WTC11 (cell line): ENCODE data around the gene TRIM40. TPM values are rescaled to one million over a fixed set of nuclear protein-coding genes. Genes with fewer than 3 reads are reported as not detected.

Experiments used
- ATAC-seq: fragments of 200-7000 bp; cut with Tn5 transposase; 2 replicates; pipeline ENCODE4 v1.10.0; 2021; ENCODE audit warnings: mild to moderate bottlenecking, moderate library complexity
- CTCF ChIA-PET: fragments of 300-600 bp; sonication (Branson Sonifier 250); formaldehyde crosslinking; loops from one replicate; lab custom pipeline; 2021; ENCODE audit warnings: antibody characterized with exemption; lab: Charles Lee
- POLR2A ChIA-PET: fragments of 350-600 bp; sonication (Branson Sonifier 250); formaldehyde crosslinking; loops from one replicate; lab custom pipeline; 2021; ENCODE audit warnings: antibody characterized with exemption; lab: Charles Lee
- DNase-seq: peaks from one replicate; pipeline ENCODE4 v3.0.0; 2021; ENCODE audit warnings: low spot score
- H3K27ac Mint-ChIP-seq: 2 replicates; pipeline ENCODE4 v1.8.0; 2021; ENCODE audit warnings: mixed read lengths
- H3K27me3 Mint-ChIP-seq: 2 replicates; pipeline ENCODE4 v1.8.0; 2021; ENCODE audit warnings: low read depth, mild to moderate bottlenecking, moderate library complexity, mixed read lengths
- H3K36me3 Mint-ChIP-seq: 2 replicates; pipeline ENCODE4 v1.8.0; 2021; ENCODE audit warnings: mixed read lengths
- H3K4me1 Mint-ChIP-seq: 2 replicates; pipeline ENCODE4 v1.8.0; 2022; ENCODE audit warnings: mixed read lengths
- H3K4me3 Mint-ChIP-seq: 2 replicates; pipeline ENCODE4 v1.8.0; 2021; ENCODE audit warnings: mild to moderate bottlenecking, moderate library complexity, mixed read lengths
- H3K9me3 Mint-ChIP-seq: 2 replicates; pipeline ENCODE4 v1.8.0; 2021; ENCODE audit warnings: mixed read lengths
- AR ChIP-seq: fragments of 250-450 bp; sonication (Bioruptor Pico); IDR thresholded peaks from 2 replicates; pipeline ENCODE4 v1.9.0; 2021; ENCODE audit warnings: mild to moderate bottlenecking
- CBFB ChIP-seq: sonication (generic); formaldehyde crosslinking; IDR thresholded peaks from 2 replicates; pipeline ENCODE4 v1.8.1; 2022; ENCODE audit warnings: mild to moderate bottlenecking, low read depth, missing genetic modification reagents
- CREM ChIP-seq: sonication (generic); formaldehyde crosslinking; IDR thresholded peaks from 2 replicates; pipeline ENCODE4 v1.8.1; 2022; ENCODE audit warnings: mild to moderate bottlenecking, missing genetic modification reagents, moderate library complexity
- ERG ChIP-seq: fragments of 250-450 bp; sonication (Bioruptor Pico); IDR thresholded peaks from 2 replicates; pipeline ENCODE4 v1.8.0; 2021; ENCODE audit warnings: mild to moderate bottlenecking
- GABPB1 ChIP-seq: sonication (generic); formaldehyde crosslinking; IDR thresholded peaks from 2 replicates; pipeline ENCODE4 v1.8.1; 2023; ENCODE audit warnings: mild to moderate bottlenecking, missing genetic modification reagents
- IRF1 ChIP-seq: sonication (generic); formaldehyde crosslinking; IDR thresholded peaks from 2 replicates; pipeline ENCODE4 v1.8.0; 2023; ENCODE audit warnings: missing genetic modification reagents
- JUN ChIP-seq: sonication (generic); formaldehyde crosslinking; IDR thresholded peaks from 2 replicates; pipeline ENCODE4 v1.8.0; 2023; ENCODE audit warnings: mild to moderate bottlenecking, missing genetic modification reagents
- MXD4 ChIP-seq: fragments of 250-450 bp; sonication (Bioruptor Pico); IDR thresholded peaks from 2 replicates; pipeline ENCODE4 v1.8.0; 2021; ENCODE audit warnings: mild to moderate bottlenecking, moderate library complexity, borderline replicate concordance
- NFYB ChIP-seq: sonication (generic); formaldehyde crosslinking; conservative IDR thresholded peaks from 2 replicates; pipeline ENCODE4 v1.8.0; 2022; ENCODE audit warnings: low read depth, missing genetic modification reagents
- NR2C2 ChIP-seq: sonication (generic); formaldehyde crosslinking; IDR thresholded peaks from 2 replicates; pipeline ENCODE4 v1.8.0; 2022; ENCODE audit warnings: mild to moderate bottlenecking, missing genetic modification reagents
- NR3C1 ChIP-seq: sonication (generic); formaldehyde crosslinking; conservative IDR thresholded peaks from 2 replicates; pipeline ENCODE4 v1.8.1; 2023; ENCODE audit warnings: low read depth, mild to moderate bottlenecking, missing genetic modification reagents
- RELA ChIP-seq: sonication (generic); formaldehyde crosslinking; IDR thresholded peaks from 2 replicates; pipeline ENCODE4 v1.8.1; 2022; ENCODE audit warnings: missing genetic modification reagents, mild to moderate bottlenecking, borderline replicate concordance
- TEAD1 ChIP-seq: sonication (generic); formaldehyde crosslinking; IDR thresholded peaks from 2 replicates; pipeline ENCODE4 v1.8.0; 2022; ENCODE audit warnings: mild to moderate bottlenecking, missing genetic modification reagents
- USF2 ChIP-seq: sonication (generic); formaldehyde crosslinking; IDR thresholded peaks from 2 replicates; pipeline ENCODE4 v1.8.1; 2023; ENCODE audit warnings: mild to moderate bottlenecking, missing genetic modification reagents, moderate library complexity
- ZNF121 ChIP-seq: sonication (generic); formaldehyde crosslinking; IDR thresholded peaks from 2 replicates; pipeline ENCODE4 v1.8.0; 2023; ENCODE audit warnings: missing genetic modification reagents
- ZNF138 ChIP-seq: sonication (generic); formaldehyde crosslinking; conservative IDR thresholded peaks from 2 replicates; pipeline ENCODE4 v1.8.1; 2022; ENCODE audit warnings: mild to moderate bottlenecking, moderate library complexity, missing genetic modification reagents
- ZNF263 ChIP-seq: sonication (generic); formaldehyde crosslinking; IDR thresholded peaks from 2 replicates; pipeline ENCODE4 v1.8.1; 2022; ENCODE audit warnings: low read depth, mild to moderate bottlenecking, moderate library complexity, missing genetic modification reagents
- ZNF396 ChIP-seq: fragments of 250-450 bp; sonication (Bioruptor Pico); IDR thresholded peaks from 2 replicates; pipeline ENCODE4 v1.8.0; 2021; ENCODE audit warnings: mild to moderate bottlenecking, moderate library complexity, borderline replicate concordance
- ZNF425 ChIP-seq: fragments of 250-450 bp; sonication (Bioruptor Pico); conservative IDR thresholded peaks from 2 replicates; pipeline ENCODE4 v1.9.0; 2021; ENCODE audit warnings: mild to moderate bottlenecking
- ZSCAN18 ChIP-seq: fragments of 250-450 bp; sonication (Bioruptor Pico); IDR thresholded peaks from 2 replicates; pipeline ENCODE4 v2.1.2; 2022; ENCODE audit warnings: mild to moderate bottlenecking, moderate library complexity
- total RNA-seq: library from RNA; stranded (reverse); gene quantifications from 3 replicates; pipeline ENCODE4 v1.2.3, GENCODE V29; 2021

The TRIM40 gene
- total RNA-seq, 1 experiment from 2014 or later, result not detected

- H3K4me3 Mint-ChIP-seq, result no peak overlapping the region
- TF ChIP-seq CREM (CRISPR knock-in tag) (no peak), JUN (CRISPR knock-in tag) (no peak), NR2C2 (no peak), ZNF425 (CRISPR knock-in tag) (no peak), ZNF121 (CRISPR knock-in tag) (no peak), ZSCAN18 (CRISPR knock-in tag) (no peak), ZNF263 (CRISPR knock-in tag) (no peak), CBFB (no peak), ZNF138 (CRISPR knock-in tag) (no peak), NFYB (CRISPR knock-in tag) (no peak), NR3C1 (CRISPR knock-in tag) (no peak), USF2 (CRISPR knock-in tag) (no peak), GABPB1 (CRISPR knock-in tag) (no peak), TEAD1 (CRISPR knock-in tag) (no peak), ERG (CRISPR knock-in tag) (no peak), ZNF396 (CRISPR knock-in tag) (no peak), MXD4 (CRISPR knock-in tag) (no peak), AR (CRISPR knock-in tag) (no peak), IRF1 (CRISPR knock-in tag) (no peak), RELA (no peak)
- TF ChIP-seq, all 79 proteins: peak for 0
- CTCF ChIA-PET, result interaction anchor here (0.7 to 1.6 kb wide), 2 partner anchors 35 to 1330 kb away, joined by 3 to 8 read pairs; no protein-coding TSS in a partner anchor
- Mint-ChIP-seq H3K36me3 (no peaks in the 10 kb centered on the region), H3K27me3 (peaks cover 75% of the 10 kb centered on the region), H3K4me1 (peaks cover 23% of the 10 kb centered on the region), H3K27ac (no peak overlapping the region), H3K9me3 (no peaks in the 10 kb centered on the region)
- DNase-seq (no peak), ATAC-seq (no peak)
- POLR2A ChIA-PET, result no interaction called here
Observed at GRCh38 chr6:30096829-30097228, 39.1 kb upstream of the TRIM40 start.
